A673 (cell line): ENCODE measurements around the gene RNASE7. TPM values are rescaled to one million over a fixed set of nuclear protein-coding genes. Genes with fewer than 3 reads are reported as not detected.

Experiments
- BruUV-seq: library from RNA; stranded (reverse); fragments of 400-500 nt; replicated peaks from 2 replicates; lab custom pipeline; 2021; lab: Mats Ljungman, UMichigan
- CTCF ChIA-PET: fragments of 300-600 bp; sonication (Branson Sonifier 250); formaldehyde crosslinking; loops from one replicate; lab custom pipeline; 2022; ENCODE audit warnings: antibody characterized with exemption; lab: Charles Lee
- POLR2A ChIA-PET: fragments of 300-600 bp; sonication (Branson Sonifier 250); formaldehyde crosslinking; loops from one replicate; lab custom pipeline; 2022; ENCODE audit warnings: antibody characterized with exemption; ENCODE audit not compliant: low non-redundant PET; lab: Charles Lee
- DNase-seq: peaks from one replicate; pipeline ENCODE4 v3.0.0-alpha.2; 2015; ENCODE audit warnings: low spot score
- H3K27ac ChIP-seq: fragments of 200-600 bp; sonication (generic); 2 replicates; pipeline ENCODE4 v1.5.1; 2016; ENCODE audit warnings: mixed run types, low read depth, mild to moderate bottlenecking, mixed read lengths, antibody characterized with exemption, low read length; ENCODE audit not compliant: poor library complexity, severe bottlenecking
- H3K27me3 ChIP-seq: fragments of 200-600 bp; sonication (generic); replicated peaks from 2 replicates; pipeline ENCODE4 v1.6.1; 2017; ENCODE audit warnings: mixed run types, low read depth, mild to moderate bottlenecking, mixed read lengths, antibody characterized with exemption, low read length; ENCODE audit not compliant: insufficient read depth, poor library complexity
- H3K36me3 ChIP-seq: fragments of 200-600 bp; sonication (generic); 2 replicates; pipeline ENCODE4 v1.6.1; 2016; ENCODE audit warnings: mixed run types, mild to moderate bottlenecking, mixed read lengths, antibody characterized with exemption, low read length; ENCODE audit not compliant: insufficient read depth, poor library complexity, severe bottlenecking
- H3K4me1 ChIP-seq: fragments of 200-600 bp; sonication (generic); 2 replicates; pipeline ENCODE4 v1.6.1; 2017; ENCODE audit warnings: mixed run types, mild to moderate bottlenecking, mixed read lengths, antibody characterized with exemption, low read length; ENCODE audit not compliant: insufficient read depth, poor library complexity, severe bottlenecking
- H3K4me3 ChIP-seq: fragments of 200-600 bp; sonication (generic); 2 replicates; pipeline ENCODE4 v1.5.1; 2016; ENCODE audit warnings: low read depth, mixed run types, mild to moderate bottlenecking, mixed read lengths, low read length; ENCODE audit not compliant: poor library complexity, severe bottlenecking
- H3K9me3 ChIP-seq: fragments of 200-600 bp; sonication (generic); 2 replicates; pipeline ENCODE4 v1.6.1; 2016; ENCODE audit warnings: mixed run types, low read depth, mild to moderate bottlenecking, mixed read lengths, antibody characterized with exemption, low read length; ENCODE audit not compliant: poor library complexity, severe bottlenecking
- CTCF ChIP-seq: fragments of 300-800, 200-600 bp; sonication (generic); conservative IDR thresholded peaks from 2 replicates; pipeline ENCODE4 v1.5.1; 2017; ENCODE audit warnings: low read depth, mild to moderate bottlenecking, antibody characterized with exemption, low read length, moderate library complexity, mixed read lengths
- EZH2 ChIP-seq: fragments of 200-600 bp; sonication (generic); IDR thresholded peaks from 2 replicates; pipeline ENCODE4 v1.6.1; 2017; ENCODE audit warnings: borderline replicate concordance, low read depth, mild to moderate bottlenecking, mixed read lengths, antibody characterized with exemption, low read length; ENCODE audit not compliant: poor library complexity, severe bottlenecking
- intact Hi-C: fragments of 100-400 bp; cut with micrococcal nuclease; formaldehyde crosslinking; loops from one replicate; pipeline ENCODE4 v1.10.0; 2022; ENCODE audit not compliant: unreplicated experiment
- total RNA-seq: library from RNA; stranded (reverse); gene quantifications from 2 replicates; pipeline ENCODE4 v1.2.3, GENCODE V29; 2021

Gene RNASE7
- total RNA-seq, 1 experiment from 2014 or later, result not detected

GRCh38 chr14:21060614-21061346 is 18.6 kb downstream of the RNASE7 start:
- POLR2A ChIA-PET, result no interaction called here
- CTCF ChIA-PET, result no interaction called here

GRCh38 chr14:21061347-21061668 is 19.1 kb downstream of the RNASE7 start:
- intact Hi-C loops, result no loop called here
- CTCF ChIA-PET, result no interaction called here
- POLR2A ChIA-PET, result no interaction called here

More at GRCh38 chr14:21060614-21061346, 18.6 kb downstream of the RNASE7 start:
- no TSS peak for BruUV-seq
- H3K36me3 ChIP-seq, result no peaks in the 10 kb centered on the region
- peaks cover 7% of the 10 kb centered on the region for H3K4me1 ChIP-seq
- no peak overlapping the region for H3K27ac ChIP-seq
- no peak for DNase-seq
- H3K9me3 ChIP-seq, result no peaks in the 10 kb centered on the region
- no peak for TF ChIP-seq EZH2
- no peak for TF ChIP-seq CTCF
- intact Hi-C loops, result no loop called here
- no peak overlapping the region for H3K4me3 ChIP-seq
- no peaks in the 10 kb centered on the region for H3K27me3 ChIP-seq

GRCh38 chr14:21063479-21063878 is 21.3 kb downstream of the RNASE7 start:
- Histone ChIP-seq H3K27ac (no peak overlapping the region), H3K4me1 (peaks cover 7% of the 10 kb centered on the region), H3K4me3 (no peak overlapping the region), H3K27me3 (no peaks in the 10 kb centered on the region), H3K36me3 (no peaks in the 10 kb centered on the region), H3K9me3 (no peaks in the 10 kb centered on the region)
- TF ChIP-seq CTCF (no peak), EZH2 (no peak)
- CTCF ChIA-PET, result interaction anchor here (1.1 kb wide), 1 partner anchor 49 kb away, joined by 6 read pairs; no protein-coding TSS in a partner anchor
- BruUV-seq, result no TSS peak
- POLR2A ChIA-PET, result no interaction called here
- intact Hi-C loops, result no loop called here
- DNase-seq, result peak; percentile 62

More at GRCh38 chr14:21061347-21061668, 19.1 kb downstream of the RNASE7 start:
- Histone ChIP-seq H3K27ac (no peak overlapping the region), H3K4me1 (peaks cover 7% of the 10 kb centered on the region), H3K4me3 (no peak overlapping the region), H3K9me3 (no peaks in the 10 kb centered on the region), H3K36me3 (no peaks in the 10 kb centered on the region), H3K27me3 (no peaks in the 10 kb centered on the region)
- BruUV-seq, result no TSS peak
- DNase-seq, result no peak
- TF ChIP-seq CTCF (no peak), EZH2 (no peak)
